HG03175 (cell line): ENCODE data around the gene TMPRSS13.

Experiments
- ATAC-seq: cut with Tn5 transposase; IDR thresholded peaks from one replicate; pipeline ENCODE4 v1.9.1; 2021; ENCODE audit warnings: mild to moderate bottlenecking, moderate library complexity; ENCODE audit not compliant: unreplicated experiment

Gene TMPRSS13

DNA sequence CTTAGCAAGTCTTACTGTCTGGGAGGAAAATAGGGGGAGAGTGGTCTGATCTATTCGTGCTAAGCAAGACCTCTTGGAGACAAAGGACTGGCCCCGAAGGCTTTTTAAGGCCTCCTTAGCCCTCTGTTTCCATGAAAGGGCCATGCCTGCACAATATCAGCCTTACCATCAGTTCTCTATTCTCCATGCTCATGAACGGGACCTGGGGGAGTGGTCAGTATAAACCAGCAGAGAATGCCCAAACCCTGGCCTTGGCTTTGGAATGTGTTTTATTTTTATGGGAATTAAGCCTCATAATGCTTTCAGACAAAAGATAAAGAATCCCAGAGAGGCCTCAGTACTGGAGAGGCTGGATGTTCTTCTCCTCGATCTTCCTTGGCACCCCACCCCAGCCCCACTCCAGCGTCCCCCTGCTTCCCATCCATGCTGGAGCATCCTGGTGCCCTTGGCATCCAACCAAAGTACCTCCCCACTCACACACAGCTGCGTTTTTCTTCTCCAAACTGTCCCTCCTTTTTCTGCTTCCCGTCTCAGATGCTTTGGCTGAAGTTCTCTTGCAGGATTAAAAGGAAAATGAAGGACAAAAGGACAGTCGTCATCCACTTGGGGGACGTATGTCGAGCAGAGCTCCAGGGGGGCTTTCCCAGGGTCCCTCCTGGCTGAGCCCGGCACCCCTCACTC is 71.3 kb downstream of the TMPRSS13 start:
- no peak for ATAC-seq

DNA sequence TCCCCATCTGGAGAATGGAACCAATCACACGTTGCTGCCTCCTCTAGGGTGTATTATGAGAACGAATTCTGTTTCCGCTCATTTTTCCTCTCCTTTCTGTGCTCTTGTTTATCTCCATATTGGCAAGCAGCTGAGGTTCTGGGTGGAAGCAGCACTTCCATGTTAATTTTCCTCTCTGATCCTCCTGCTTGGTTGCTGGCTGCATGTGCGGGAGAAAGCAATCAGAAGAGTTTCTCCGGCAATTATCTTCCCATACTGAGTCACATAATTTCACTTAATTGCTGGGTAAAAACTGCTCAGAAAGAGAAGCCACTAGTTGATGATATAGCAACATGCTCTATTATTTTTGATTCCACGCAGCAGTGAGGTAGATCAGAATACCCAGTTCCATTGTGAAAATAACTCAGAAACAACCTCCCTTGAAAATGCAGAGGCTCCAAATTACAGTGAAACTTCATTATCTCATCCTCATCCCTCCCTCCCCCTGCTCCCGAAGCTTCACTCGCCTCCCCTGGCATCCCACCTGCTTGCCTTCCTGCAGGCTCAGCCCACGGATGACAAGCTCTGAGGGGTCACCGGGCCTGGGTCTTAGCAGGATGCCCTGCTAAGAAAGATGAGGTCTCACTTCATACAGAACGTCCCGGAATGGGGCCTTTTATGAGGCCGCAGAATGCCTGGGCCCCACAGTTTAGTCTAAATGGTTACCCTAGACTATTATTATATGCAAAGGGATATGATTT is 73.1 kb downstream of the TMPRSS13 start:
- no peak for ATAC-seq

DNA sequence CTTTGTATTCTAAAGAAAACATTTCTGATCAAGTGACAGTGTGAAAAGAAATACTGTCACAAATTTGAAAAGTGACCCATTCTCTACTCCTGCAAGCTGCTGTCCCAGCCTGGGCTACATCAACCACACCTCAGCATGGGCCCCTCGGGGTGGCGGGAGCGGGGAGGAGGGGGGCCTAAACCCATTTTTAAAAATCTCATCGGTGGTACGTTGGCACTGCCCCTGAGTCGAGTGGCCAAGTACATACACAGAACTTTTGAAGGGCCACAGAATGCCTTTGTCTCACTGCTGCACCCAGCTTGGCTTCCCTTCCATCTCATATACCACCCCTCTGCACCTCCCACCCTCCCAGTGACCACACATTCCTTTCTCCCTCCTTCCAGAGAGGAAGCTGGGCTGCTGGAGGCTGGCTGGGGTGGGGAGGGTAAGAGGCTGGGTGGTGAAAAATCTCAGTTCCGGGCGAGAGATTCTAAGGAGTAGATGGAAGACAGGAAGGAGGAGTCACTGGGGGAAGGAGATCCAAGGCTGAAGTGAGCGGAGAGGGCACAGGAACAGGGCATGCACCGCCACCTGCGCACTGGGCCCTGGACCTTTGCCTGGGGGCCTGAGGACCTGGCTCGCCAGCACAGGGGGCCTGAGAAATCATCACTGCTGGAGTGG is 73.9 kb downstream of the TMPRSS13 start:
- ATAC-seq = no peak

DNA sequence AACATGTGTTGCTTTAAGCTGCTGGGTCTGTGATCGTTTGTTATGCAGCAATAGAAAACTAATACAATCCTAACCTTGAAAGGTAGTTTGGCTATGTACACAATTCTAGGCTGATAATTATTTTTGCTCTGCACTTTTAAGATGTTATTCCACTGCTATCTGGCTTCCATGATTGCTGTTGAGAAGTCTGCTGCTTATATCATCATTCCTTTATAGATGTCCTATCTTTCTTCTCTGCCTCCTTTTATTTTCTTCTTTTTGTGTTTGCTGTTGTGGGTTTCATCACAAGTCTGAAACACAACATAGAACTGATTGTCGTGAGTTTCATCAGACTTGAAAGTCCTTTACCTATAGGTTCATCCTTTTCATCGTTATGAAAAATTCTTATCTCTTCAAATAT is 76.9 kb downstream of the TMPRSS13 start:
- no peak for ATAC-seq

DNA sequence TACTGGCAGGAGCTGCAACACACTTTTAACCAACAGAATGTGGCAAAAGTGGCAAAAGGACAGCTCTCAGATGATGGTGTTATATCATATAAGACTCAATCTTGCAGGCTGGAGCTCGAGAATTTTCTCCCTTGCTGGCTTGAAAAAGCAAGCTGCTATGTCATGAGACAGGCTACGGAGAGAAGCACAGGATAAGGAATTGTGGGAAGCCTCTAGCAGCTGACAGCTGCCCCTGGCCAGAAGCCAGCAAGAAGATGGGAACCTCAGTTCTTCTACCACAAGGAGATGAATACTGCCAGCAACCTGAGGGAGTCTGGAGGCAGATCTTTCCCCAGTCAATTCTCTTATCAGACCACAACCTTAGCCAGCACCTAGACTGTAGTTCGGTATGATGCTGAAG is 77.3 kb downstream of the TMPRSS13 start:
- no peak for ATAC-seq

DNA sequence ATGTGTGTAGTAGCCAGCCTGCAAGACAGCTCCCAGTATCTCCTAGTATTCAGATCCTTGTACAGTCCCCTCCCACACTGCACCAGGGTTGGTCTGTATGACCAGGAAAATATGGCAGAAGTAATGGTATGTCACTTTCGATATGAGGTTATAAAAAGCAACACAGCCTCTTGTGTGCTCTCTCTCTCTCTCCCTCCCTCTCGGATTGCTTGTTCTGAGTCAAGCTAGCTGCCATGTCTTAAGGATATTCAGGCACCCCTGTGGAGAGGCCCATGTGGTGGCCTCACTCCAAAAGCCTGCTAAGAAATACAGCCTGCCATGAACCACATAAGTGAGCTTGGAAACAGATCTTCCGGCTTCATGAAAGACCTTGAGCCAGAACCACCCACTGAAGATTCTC is 78.1 kb downstream of the TMPRSS13 start:
- no peak for ATAC-seq
